ENCODE measurements around the gene GPBP1L1. TPM values are rescaled to one million over a fixed set of nuclear protein-coding genes. Genes with fewer than 3 reads are reported as not detected.
A peak's percentile ranks its signal among the peaks of the same experiment; 100 is the strongest.

Gene GPBP1L1
- total and polyA plus RNA-seq, 2 experiments from 2014 or later, result 69.3 to 85.6 TPM

GRCh38 chr1:45687754-45688740 is 1.7 kb upstream of the GPBP1L1 start, which contains the start of gene TMEM69:
Gene TMEM69, plus strand, starts transcription at chr1:45688181. Its CDS starts 2,888 bp downstream, at chr1:45691069.
- Histone ChIP-seq H2AFZ (peak within 1 kb of the TSS; percentile 96), H3K4me1 (ENCODE audit: insufficient read depth) (peaks cover 12% of the 10 kb centered on the region), H3K9ac (peak within 1 kb of the TSS; percentile 93), H3K27ac (peak within 1 kb of the TSS; percentile 97), H3K27me3 (replicated peaks; ENCODE audit: insufficient read depth) (no peaks in the 10 kb centered on the region), H3K36me3 (ENCODE audit: low read depth) (0 out of 2 replicates have a peak, but pooled peaks cover 4% of the 10 kb centered on the region), H3F3A (ENCODE audit: insufficient read depth) (peaks cover 11% of the 10 kb centered on the region), H3K9me3 (ENCODE audit: low read depth) (no peaks in the 10 kb centered on the region), H3K79me2 (ENCODE audit: insufficient read depth) (peaks cover 73% of the 10 kb centered on the region), H3K9me2 (ENCODE audit: insufficient read depth) (no peaks in the 10 kb centered on the region), H3K4me3 (peak within 1 kb of the TSS; percentile 100), H3K4me2 (ENCODE audit: unreplicated experiment) (peak within 1 kb of the TSS; percentile 95), H4K20me1 (ENCODE audit: insufficient read depth) (no peaks in the 10 kb centered on the region)
- 1% methylated on average over 24 of the region's 24 CpGs for WGBS, 2 experiments (ENCODE audit: low coverage in 1 of 2, low lambda C conversion rate in 2 of 2, missing lambda C conversion rate in 2 of 2)
- in situ Hi-C loops (cut with MboI), result no loop called here
- peak; percentile 93 for DNase-seq
- TF ChIP-seq EZH2 (IDR thresholded peaks at IDR 0.05; ENCODE audit: insufficient read depth, poor library complexity, severe bottlenecking) (no peak), EZH2phosphoT487 (IDR thresholded peaks at IDR 0.05; ENCODE audit: insufficient read depth, low read depth) (no peak)

GRCh38 chr1:45687014-45687753 is 851 bp upstream of the GPBP1L1 start:
- Histone ChIP-seq H3F3A (ENCODE audit: insufficient read depth) (peaks cover 7% of the 10 kb centered on the region), H3K4me2 (ENCODE audit: unreplicated experiment) (peak overlapping the region; percentile 95), H3K27ac (peak overlapping the region; percentile 97), H3K9me2 (ENCODE audit: insufficient read depth) (no peaks in the 10 kb centered on the region), H3K9ac (peak overlapping the region; percentile 93), H3K4me1 (ENCODE audit: insufficient read depth) (peaks cover 16% of the 10 kb centered on the region), H4K20me1 (ENCODE audit: insufficient read depth) (no peaks in the 10 kb centered on the region), H3K4me3 (peak overlapping the region; percentile 100), H3K36me3 (ENCODE audit: low read depth) (no peaks in the 10 kb centered on the region), H3K27me3 (replicated peaks; ENCODE audit: insufficient read depth) (no peaks in the 10 kb centered on the region), H3K9me3 (ENCODE audit: low read depth) (no peaks in the 10 kb centered on the region), H3K79me2 (ENCODE audit: insufficient read depth) (peaks cover 81% of the 10 kb centered on the region), H2AFZ (peak overlapping the region; percentile 96)
- TF ChIP-seq EZH2phosphoT487 (IDR thresholded peaks at IDR 0.05; ENCODE audit: insufficient read depth, low read depth), result no peak
- no peak for TF ChIP-seq EZH2 (IDR thresholded peaks at IDR 0.05; ENCODE audit: insufficient read depth, poor library complexity, severe bottlenecking)
- in situ Hi-C loops (cut with MboI), result no loop called here
- peak; percentile 99 for DNase-seq
- WGBS, 2 experiments (ENCODE audit: low coverage in 1 of 2, low lambda C conversion rate in 2 of 2, missing lambda C conversion rate in 2 of 2), result 1% methylated on average over 44 of the region's 44 CpGs

- WGBS, 2 experiments (ENCODE audit: low coverage in 1 of 2, low lambda C conversion rate in 2 of 2, missing lambda C conversion rate in 2 of 2), result 0 to 1% methylated on average over 27 of the region's 27 CpGs
- peak; percentile 64 for DNase-seq
- Histone ChIP-seq H3K9ac (peak overlapping the region; percentile 93), H4K20me1 (ENCODE audit: insufficient read depth) (no peaks in the 10 kb centered on the region), H3K36me3 (ENCODE audit: low read depth) (no peaks in the 10 kb centered on the region), H3K27ac (peak overlapping the region; percentile 97), H3K27me3 (replicated peaks; ENCODE audit: insufficient read depth) (no peaks in the 10 kb centered on the region), H3F3A (ENCODE audit: insufficient read depth) (peaks cover 8% of the 10 kb centered on the region), H3K9me3 (ENCODE audit: low read depth) (no peaks in the 10 kb centered on the region), H2AFZ (peak overlapping the region; percentile 92), H3K4me2 (ENCODE audit: unreplicated experiment) (peak overlapping the region; percentile 83), H3K4me1 (ENCODE audit: insufficient read depth) (peaks cover 28% of the 10 kb centered on the region), H3K79me2 (ENCODE audit: insufficient read depth) (peaks cover 83% of the 10 kb centered on the region), H3K4me3 (peak overlapping the region; percentile 100), H3K9me2 (ENCODE audit: insufficient read depth) (no peaks in the 10 kb centered on the region)
- TF ChIP-seq EZH2phosphoT487 (IDR thresholded peaks at IDR 0.05; ENCODE audit: insufficient read depth, low read depth), result no peak
- no peak for TF ChIP-seq EZH2 (IDR thresholded peaks at IDR 0.05; ENCODE audit: insufficient read depth, poor library complexity, severe bottlenecking)
- in situ Hi-C loops (cut with MboI), result no loop called here
These were observed 382 bp downstream of the GPBP1L1 start for GRCh38 chr1:45686015-45686287.

GRCh38 chr1:45685308-45686014 is 872 bp downstream of the GPBP1L1 start:
- Histone ChIP-seq H3K9me2 (ENCODE audit: insufficient read depth) (no peaks in the 10 kb centered on the region), H3K27me3 (replicated peaks; ENCODE audit: insufficient read depth) (no peaks in the 10 kb centered on the region), H4K20me1 (ENCODE audit: insufficient read depth) (no peaks in the 10 kb centered on the region), H3K79me2 (ENCODE audit: insufficient read depth) (peaks cover 83% of the 10 kb centered on the region), H3K9ac (peak overlapping the region; percentile 93), H3K4me2 (ENCODE audit: unreplicated experiment) (peak overlapping the region; percentile 83), H3K27ac (peak overlapping the region; percentile 97), H3K9me3 (ENCODE audit: low read depth) (no peaks in the 10 kb centered on the region), H3F3A (ENCODE audit: insufficient read depth) (peaks cover 13% of the 10 kb centered on the region), H3K4me3 (peak overlapping the region; percentile 100), H3K4me1 (ENCODE audit: insufficient read depth) (peaks cover 32% of the 10 kb centered on the region), H3K36me3 (ENCODE audit: low read depth) (no peaks in the 10 kb centered on the region), H2AFZ (peak overlapping the region; percentile 92)
- DNase-seq, result peak; percentile 49
- in situ Hi-C loops (cut with MboI), result no loop called here
- 1 to 2% methylated on average over 13 of the region's 13 CpGs for WGBS, 2 experiments (ENCODE audit: low coverage in 1 of 2, low lambda C conversion rate in 2 of 2, missing lambda C conversion rate in 2 of 2)
- no peak for TF ChIP-seq EZH2phosphoT487 (IDR thresholded peaks at IDR 0.05; ENCODE audit: insufficient read depth, low read depth)
- no peak for TF ChIP-seq EZH2 (IDR thresholded peaks at IDR 0.05; ENCODE audit: insufficient read depth, poor library complexity, severe bottlenecking)

All from GM23248 (cell line).